Neural cell (in vitro differentiated cells): ENCODE measurements around the gene LRBA. TPM values are rescaled to one million over a fixed set of nuclear protein-coding genes. Genes with fewer than 3 reads are reported as not detected.

Experiments used
- H2AFZ ChIP-seq: fragments of 200-600, 300-800 bp; sonication (generic), shearing (Covaris generic); 2 replicates; pipeline ENCODE4 v1.6.0; 2014; ENCODE audit warnings: low read depth, mild to moderate bottlenecking, antibody characterized with exemption, low read length, moderate library complexity
- H3F3A ChIP-seq: fragments of 200-600 bp; shearing (Covaris generic); 2 replicates; pipeline ENCODE4 v1.6.1; 2016; ENCODE audit warnings: mild to moderate bottlenecking, moderate library complexity, mixed read lengths, antibody characterized with exemption, low read length; ENCODE audit not compliant: insufficient read depth, poor library complexity, severe bottlenecking
- H3K27ac ChIP-seq: fragments of 200-600, 300-800 bp; sonication (generic), shearing (Covaris generic); 2 replicates; pipeline ENCODE4 v1.5.1; 2014; ENCODE audit warnings: mild to moderate bottlenecking, low read length, moderate library complexity
- H3K27me3 ChIP-seq: fragments of 300-800, 200-600 bp; sonication (generic), shearing (Covaris generic); 2 replicates; pipeline ENCODE4 v1.6.0; 2014; ENCODE audit warnings: mild to moderate bottlenecking, low read depth, low read length, moderate library complexity; ENCODE audit not compliant: insufficient read depth
- H3K36me3 ChIP-seq: fragments of 300-800, 200-600 bp; sonication (generic), shearing (Covaris generic); 2 replicates; pipeline ENCODE4 v1.5.1; 2014; ENCODE audit warnings: mild to moderate bottlenecking, antibody characterized with exemption, low read length, moderate library complexity; ENCODE audit not compliant: insufficient read depth
- H3K4me2 ChIP-seq: fragments of 300-800, 200-600 bp; sonication (generic), shearing (Covaris generic); 2 replicates; pipeline ENCODE4 v1.6.0; 2014; ENCODE audit warnings: mild to moderate bottlenecking, low read length
- H3K4me3 ChIP-seq: fragments of 300-800, 200-600 bp; sonication (generic), shearing (Covaris generic); 2 replicates; pipeline ENCODE4 v1.5.1; 2014; ENCODE audit warnings: mild to moderate bottlenecking, low read length, moderate library complexity
- H3K79me2 ChIP-seq: fragments of 200-600 bp; shearing (Covaris generic); replicated peaks from 2 replicates; pipeline ENCODE4 v1.6.0; 2014; ENCODE audit warnings: mild to moderate bottlenecking, low read length, moderate library complexity; ENCODE audit not compliant: insufficient read depth
- H3K9ac ChIP-seq: fragments of 300-800, 200-600 bp; sonication (generic), shearing (Covaris generic); 2 replicates; pipeline ENCODE4 v1.6.1; 2016; ENCODE audit warnings: mild to moderate bottlenecking, low read length, mixed read lengths
- H3K9me2 ChIP-seq: fragments of 200-600 bp; shearing (Covaris generic); 2 replicates; pipeline ENCODE4 v1.6.1; 2016; ENCODE audit warnings: mild to moderate bottlenecking, low read length, mixed read lengths; ENCODE audit not compliant: insufficient read depth
- H3K9me3 ChIP-seq: fragments of 200-600, 300-800 bp; sonication (generic), shearing (Covaris generic); 2 replicates; pipeline ENCODE4 v1.6.1; 2016; ENCODE audit warnings: mild to moderate bottlenecking, mixed run types, low read length, moderate library complexity, mixed read lengths
- H4K20me1 ChIP-seq: fragments of 200-600 bp; shearing (Covaris generic); 2 replicates; pipeline ENCODE4 v1.6.1; 2016; ENCODE audit warnings: mild to moderate bottlenecking, mixed run types; ENCODE audit not compliant: insufficient read depth
- CTCF ChIP-seq: fragments of 450-650 bp; IDR thresholded peaks from 2 replicates; pipeline ENCODE4 v1.5.1; 2014; ENCODE audit warnings: antibody characterized with exemption, mild to moderate bottlenecking, moderate library complexity; ENCODE audit not compliant: poor library complexity, severe bottlenecking
- EP300 ChIP-seq: fragments of 450-650 bp; conservative IDR thresholded peaks from 2 replicates; pipeline ENCODE4 v1.6.1; 2014; ENCODE audit warnings: antibody characterized with exemption, mild to moderate bottlenecking, moderate library complexity; ENCODE audit not compliant: poor library complexity, severe bottlenecking
- EZH2 ChIP-seq: fragments of 200-600, 300-800 bp; shearing (Covaris generic), sonication (generic); IDR thresholded peaks from 2 replicates; pipeline ENCODE4 v1.6.1; 2014; ENCODE audit warnings: antibody characterized with exemption, low read length, borderline replicate concordance, mild to moderate bottlenecking; ENCODE audit not compliant: insufficient read depth, poor library complexity, severe bottlenecking
- MXI1 ChIP-seq: fragments of 450-650 bp; conservative IDR thresholded peaks from 2 replicates; pipeline ENCODE4 v1.6.1; 2014; ENCODE audit warnings: antibody characterized with exemption, mild to moderate bottlenecking; ENCODE audit not compliant: poor library complexity, severe bottlenecking
- POLR2AphosphoS5 ChIP-seq: IDR thresholded peaks from 2 replicates; pipeline ENCODE4 v1.6.1; 2012
- RAD21 ChIP-seq: fragments of 450-650 bp; conservative IDR thresholded peaks from 2 replicates; pipeline ENCODE4 v1.6.1; 2014; ENCODE audit warnings: antibody characterized with exemption, mild to moderate bottlenecking, moderate library complexity
- REST ChIP-seq: IDR thresholded peaks from 2 replicates; pipeline ENCODE4 v1.6.1; 2012; ENCODE audit warnings: borderline replicate concordance
- SMC3 ChIP-seq: fragments of 450-650 bp; conservative IDR thresholded peaks from 2 replicates; pipeline ENCODE4 v1.6.1; 2014; ENCODE audit warnings: antibody characterized with exemption, mild to moderate bottlenecking, moderate library complexity; ENCODE audit not compliant: poor library complexity
- TAF1 ChIP-seq: IDR thresholded peaks from 2 replicates; pipeline ENCODE4 v1.6.1; 2012; ENCODE audit warnings: low read depth
- polyA plus RNA-seq: library from polyadenylated mRNA; depleted of rRNA; stranded (reverse); fragments of >200 nt; gene quantifications from 2 replicates; pipeline ENCODE4 v1.2.3, GENCODE V29; 2014

LRBA gene
- polyA plus RNA-seq, 1 donor from 2014 or later = 7.1 TPM

GRCh38 chr4:150477869-150478268, 537.2 kb downstream of the LRBA start:
- Histone ChIP-seq H3F3A (no peaks in the 10 kb centered on the region), H3K27ac (no peak overlapping the region), H3K4me3 (no peak overlapping the region), H3K27me3 (no peaks in the 10 kb centered on the region), H4K20me1 (no peaks in the 10 kb centered on the region), H3K9me3 (no peaks in the 10 kb centered on the region), H2AFZ (no peak overlapping the region), H3K9ac (no peak overlapping the region), H3K4me2 (no peak overlapping the region), H3K9me2 (no peaks in the 10 kb centered on the region), H3K79me2 (no peaks in the 10 kb centered on the region), H3K36me3 (no peaks in the 10 kb centered on the region)
- TF ChIP-seq EZH2 (no peak), POLR2AphosphoS5 (no peak), CTCF (no peak), RAD21 (no peak), REST (no peak), SMC3 (no peak), MXI1 (no peak), EP300 (no peak), TAF1 (no peak)

- no peaks in the 10 kb centered on the region for H3K36me3 ChIP-seq
- no peaks in the 10 kb centered on the region for H3K9me3 ChIP-seq
- H3K79me2 ChIP-seq = no peaks in the 10 kb centered on the region
- H3K4me2 ChIP-seq = no peak overlapping the region
- no peak overlapping the region for H3K4me3 ChIP-seq
- TF ChIP-seq CTCF (no peak), TAF1 (no peak), POLR2AphosphoS5 (no peak), EP300 (no peak), RAD21 (no peak), EZH2 (no peak), REST (no peak), SMC3 (no peak), MXI1 (no peak)
- H3K9ac ChIP-seq = no peak overlapping the region
- no peak overlapping the region for H2AFZ ChIP-seq
- H3F3A ChIP-seq = no peaks in the 10 kb centered on the region
- H3K27me3 ChIP-seq = no peaks in the 10 kb centered on the region
- no peak overlapping the region for H3K27ac ChIP-seq
- H3K9me2 ChIP-seq = no peaks in the 10 kb centered on the region
- no peaks in the 10 kb centered on the region for H4K20me1 ChIP-seq
Measured at GRCh38 chr4:150476776-150477175, 538.3 kb downstream of the LRBA start.
